Psoas muscle (tissue), 8 donors: ENCODE data around the gene TJP3. TPM values are rescaled to one million over a fixed set of nuclear protein-coding genes. Genes with fewer than 3 reads are reported as not detected.
A peak's percentile ranks its signal among the peaks of the same experiment; 100 is the strongest.

Experiments
- ATAC-seq, 4 donors: fragments of 200-7000 bp; cut with Tn5 transposase; one replicate each; pipeline ENCODE4 v1.9.1; 2020; ENCODE audit warnings: moderate library complexity in 3 of 4, mild to moderate bottlenecking in 2 of 4
- DNase-seq, 2 donors: peaks; one replicate each; pipeline ENCODE4 v3.0.0-alpha.2; 2020
- H3K27ac ChIP-seq: fragments of 200-600 bp; one replicate; pipeline ENCODE4 v1.8.0; 2022
- H3K27me3 ChIP-seq, 3 donors: fragments of 200-600 bp in 1 of 3; one replicate each; pipeline versions ENCODE4 v1.6.1 to v1.8.0; 2013 to 2022; ENCODE audit warnings: low read length in 2 of 3, mild to moderate bottlenecking in 2 of 3, moderate library complexity in 1 of 3; ENCODE audit not compliant: insufficient read depth in 3 of 3
- H3K36me3 ChIP-seq, 2 donors: fragments of 200-600 bp in 1 of 2; one replicate each; pipeline versions ENCODE4 v1.6.1 to v1.8.0; 2013 to 2022; ENCODE audit warnings: low read depth in 1 of 2, mild to moderate bottlenecking in 1 of 2, moderate library complexity in 1 of 2; ENCODE audit not compliant: insufficient read depth in 1 of 2
- H3K4me1 ChIP-seq: fragments of 200-600 bp; one replicate; pipeline ENCODE4 v1.8.0; 2022
- H3K4me3 ChIP-seq: fragments of 200-600 bp; one replicate; pipeline ENCODE4 v1.8.0; 2022; ENCODE audit warnings: mild to moderate bottlenecking
- H3K9me3 ChIP-seq: fragments of 200-600 bp; one replicate; pipeline ENCODE4 v1.8.0; 2022
- WGBS, 3 donors: extraction: QIAGEN DNeasy Blood & Tissue Kit; methylation state at CpG; one replicate each; pipeline versions ENCODE4 v1.1.6 to v1.1.7; 2013; 5-methylcytosine and 5-hydroxymethylcytosine counted together
- intact Hi-C, 2 donors: fragments of 100-400 bp; cut with DNase I; formaldehyde crosslinking; loops; one replicate each; pipeline versions ENCODE4 v1.11.0 to v1.14.2; 2022
- polyA plus RNA-seq, 3 donors: library from polyadenylated mRNA; stranded (reverse); fragments of 200-250 nt; gene quantifications; one replicate each; pipeline ENCODE4 v1.2.3, GENCODE V29; 2013
- total RNA-seq, 4 donors: library from RNA; stranded (reverse); fragmentation: NEBNext Ultra II Directional in 2 of 4; extraction: Animal tissue kit (Norgen Biotek cat#: 25700) in 2 of 4; gene quantifications; one replicate each; pipeline versions ENCODE4 v1.2.1 to v1.2.4, GENCODE V29; 2021 to 2023
- TF ChIP-seq, protein P1 (sequence below): fragments of 200-600 bp; IDR thresholded peaks from one replicate; pipeline ENCODE4 v1.8.0; 2022; ENCODE audit warnings: antibody characterized with exemption
- donor health status: healthy with polysubstance abuse.
- donor health status: DM: no; HTN: no; CAD: no; lungs with moderate emphysema.
- donor health status: Bipolar disorder and iron deficiency.
- donor health status: healthy.
- donor health status: DM: yes; HTN: yes; CAD: no.
- donor health status: DM: no; HTN: no; CAD: no.
- donor health status: DM: no; HTN: no; CAD: no.
- donor health status: DM: yes; HTN: yes; CAD: no.

TJP3 gene
- total and polyA plus RNA-seq, 7 donors: 0.21 to 2.7 (median 0.48) TPM; not detected in 1

DNA sequence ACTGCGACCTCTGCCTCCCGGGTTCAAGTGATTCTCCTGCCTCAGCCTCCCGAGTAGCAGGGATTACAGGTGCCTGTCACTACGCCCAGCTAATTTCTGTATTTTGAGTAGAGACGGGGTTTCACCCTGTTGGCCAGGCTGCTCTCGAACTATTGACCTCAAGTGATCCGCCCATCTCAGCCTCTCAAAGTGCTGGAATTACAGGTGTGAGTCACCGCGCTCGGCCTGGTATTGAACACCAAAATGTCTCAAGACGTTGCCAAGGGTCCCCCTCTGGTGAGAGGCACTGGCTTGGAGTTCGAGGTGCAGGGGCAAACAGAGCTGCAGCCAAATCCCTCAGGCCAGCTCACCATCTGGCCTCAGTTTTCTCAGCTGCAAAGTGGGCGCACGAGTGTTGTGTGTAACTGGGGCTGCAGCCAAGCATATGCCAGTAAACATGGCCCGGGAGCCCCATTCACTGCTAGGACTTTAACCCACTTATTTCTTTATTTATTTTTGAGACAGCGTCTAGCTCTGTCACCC, 8.0 kb downstream of the TJP3 start:
- H3K4me1 ChIP-seq: no peaks in the 10 kb centered on the region
- 80 to 83% (median 83%) methylated on average over 16 of the region's 16 CpGs for WGBS, 3 donors
- ATAC-seq (no peak), DNase-seq (no peak)
- H3K36me3 ChIP-seq: no peaks in the 10 kb centered on the region
- H3K27me3 ChIP-seq: peaks cover 0 to 27% (median 5%) of the 10 kb centered on the region in 3 donors
- intact Hi-C loops: no loop called here
- H3K27ac ChIP-seq: no peak overlapping the region
- no peak overlapping the region for H3K4me3 ChIP-seq
- H3K9me3 ChIP-seq: no peaks in the 10 kb centered on the region
- TF ChIP-seq, protein P1, sequence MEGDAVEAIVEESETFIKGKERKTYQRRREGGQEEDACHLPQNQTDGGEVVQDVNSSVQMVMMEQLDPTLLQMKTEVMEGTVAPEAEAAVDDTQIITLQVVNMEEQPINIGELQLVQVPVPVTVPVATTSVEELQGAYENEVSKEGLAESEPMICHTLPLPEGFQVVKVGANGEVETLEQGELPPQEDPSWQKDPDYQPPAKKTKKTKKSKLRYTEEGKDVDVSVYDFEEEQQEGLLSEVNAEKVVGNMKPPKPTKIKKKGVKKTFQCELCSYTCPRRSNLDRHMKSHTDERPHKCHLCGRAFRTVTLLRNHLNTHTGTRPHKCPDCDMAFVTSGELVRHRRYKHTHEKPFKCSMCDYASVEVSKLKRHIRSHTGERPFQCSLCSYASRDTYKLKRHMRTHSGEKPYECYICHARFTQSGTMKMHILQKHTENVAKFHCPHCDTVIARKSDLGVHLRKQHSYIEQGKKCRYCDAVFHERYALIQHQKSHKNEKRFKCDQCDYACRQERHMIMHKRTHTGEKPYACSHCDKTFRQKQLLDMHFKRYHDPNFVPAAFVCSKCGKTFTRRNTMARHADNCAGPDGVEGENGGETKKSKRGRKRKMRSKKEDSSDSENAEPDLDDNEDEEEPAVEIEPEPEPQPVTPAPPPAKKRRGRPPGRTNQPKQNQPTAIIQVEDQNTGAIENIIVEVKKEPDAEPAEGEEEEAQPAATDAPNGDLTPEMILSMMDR: no peak

DNA sequence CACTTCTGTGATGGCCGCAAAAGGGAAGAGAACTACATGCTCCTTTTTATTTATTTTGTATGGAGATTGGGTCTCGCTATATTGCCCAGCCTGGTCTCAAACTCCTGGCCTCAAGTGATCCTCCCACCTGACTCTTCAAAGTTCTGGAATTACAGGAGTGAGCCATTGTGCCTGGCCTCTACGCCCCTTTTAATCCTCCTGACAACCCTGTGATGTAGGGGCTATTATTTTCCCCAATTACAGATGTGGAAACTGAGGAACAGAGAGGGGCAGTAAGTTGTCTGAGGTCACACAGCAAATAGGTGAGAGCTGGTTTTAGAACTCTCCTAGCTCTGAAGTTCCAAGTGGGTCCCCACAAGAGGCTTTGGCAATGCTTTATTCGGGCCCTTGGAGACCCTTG, 11.7 kb downstream of the TJP3 start:
- intact Hi-C loops: no loop called here
- 77 to 81% (median 79%) methylated on average over 4 of the region's 4 CpGs for WGBS, 3 donors
- Histone ChIP-seq H3K27me3 (peaks cover 0 to 53% (median 20%) of the 10 kb centered on the region in 3 donors), H3K4me3 (no peak overlapping the region), H3K27ac (no peak overlapping the region), H3K9me3 (no peaks in the 10 kb centered on the region), H3K4me1 (no peaks in the 10 kb centered on the region), H3K36me3 (no peaks in the 10 kb centered on the region)
- DNase-seq (no peak), ATAC-seq (no peak)
- TF ChIP-seq, protein P1: no peak

GRCh38 chr19:3720349-3720917, 12.2 kb downstream of the TJP3 start:
- DNase-seq (no peak), ATAC-seq (no peak)
- intact Hi-C loops: no loop called here
- Histone ChIP-seq H3K4me3 (no peak overlapping the region), H3K4me1 (no peaks in the 10 kb centered on the region), H3K9me3 (no peaks in the 10 kb centered on the region), H3K27ac (no peak overlapping the region), H3K27me3 (peaks cover 0 to 53% (median 20%) of the 10 kb centered on the region in 3 donors), H3K36me3 (no peaks in the 10 kb centered on the region)
- TF ChIP-seq, protein P1: no peak
- WGBS, 3 donors: 22 to 26% (median 25%) methylated on average over 9 of the region's 9 CpGs

DNA sequence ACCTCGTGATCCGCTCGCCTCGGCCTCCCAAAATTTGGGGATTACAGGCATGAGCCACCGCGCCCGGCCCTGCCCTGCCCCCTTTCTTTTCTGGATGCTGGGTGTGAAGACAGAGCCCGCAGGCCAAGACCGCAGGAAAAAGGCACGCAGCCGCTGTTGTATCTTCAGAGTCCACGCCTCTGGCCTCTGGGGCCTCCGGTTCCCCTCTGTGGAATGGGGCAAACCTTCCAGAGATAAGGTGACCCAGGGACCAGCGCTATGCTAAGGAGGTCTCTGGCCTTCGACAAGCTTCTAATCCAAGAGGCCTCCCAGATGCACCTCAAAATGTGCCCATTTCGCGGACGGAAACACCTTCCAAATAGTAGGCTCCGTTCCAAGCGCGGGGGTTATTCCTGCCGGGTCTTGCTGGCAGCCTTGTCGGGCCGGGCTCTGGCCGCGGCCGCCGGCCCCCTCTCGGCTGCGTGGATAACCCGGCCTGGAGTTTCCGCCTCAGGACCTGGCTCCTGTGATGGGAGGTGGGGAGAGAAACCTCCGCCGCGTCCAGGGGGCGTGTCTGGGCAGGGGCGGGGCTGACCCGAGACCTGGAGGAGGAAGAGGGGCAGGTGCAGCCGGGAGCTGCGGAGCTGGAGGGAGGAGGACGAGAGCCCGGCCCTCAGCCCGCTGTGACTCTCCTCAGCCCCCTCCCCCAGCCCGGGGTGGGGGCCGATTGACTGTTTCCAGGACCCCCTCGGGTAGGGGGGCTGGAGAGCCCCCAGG, 13.1 kb downstream of the TJP3 start:
- TF ChIP-seq, protein P1: no peak
- DNase-seq (peak; percentile 74 to 85), ATAC-seq (peak; percentile 56 to 73 (median 63))
- no peaks in the 10 kb centered on the region for H3K36me3 ChIP-seq
- H3K27ac ChIP-seq: no peak overlapping the region
- 14 to 23% (median 17%) methylated on average over 34 to 46 of the region's 46 CpGs for WGBS, 3 donors
- intact Hi-C loops: no loop called here
- peaks cover 0 to 53% (median 20%) of the 10 kb centered on the region in 3 donors for H3K27me3 ChIP-seq
- no peaks in the 10 kb centered on the region for H3K4me1 ChIP-seq
- H3K4me3 ChIP-seq: peak overlapping the region; percentile 12
- H3K9me3 ChIP-seq: no peaks in the 10 kb centered on the region
